ENCODE measurements around the gene LIX1L. TPM values are rescaled to one million over a fixed set of nuclear protein-coding genes. Genes with fewer than 3 reads are reported as not detected.

The LIX1L gene
- total RNA-seq, 1 donor from 2014 or later: 38.4 TPM

Other genes with a start within 250 kb of the LIX1L start
- gene CD160, start 238.5 kb downstream of the LIX1L start, total RNA-seq: 0.59 TPM in 1 of 2 replicates, not detected in the other
- 14.1 and 15.5 TPM in 2 replicates for gene RNF115, start 133.9 kb downstream of the LIX1L start, total RNA-seq
- 35.0 and 39.0 TPM in 2 replicates for gene POLR3C, start 133.8 kb downstream of the LIX1L start, total RNA-seq
- 2.5 and 3.4 TPM in 2 replicates for gene NUDT17, start 112.4 kb downstream of the LIX1L start, total RNA-seq
- gene PIAS3, start 98.9 kb downstream of the LIX1L start, total RNA-seq: 19.1 and 20.2 TPM in 2 replicates
- 0.40 TPM in 2 replicates for gene ANKRD35, start 72.2 kb downstream of the LIX1L start, total RNA-seq
- 1.7 and 2.4 TPM in 2 replicates for gene ITGA10, start 48.0 kb downstream of the LIX1L start, total RNA-seq
- gene PEX11B, start 39.3 kb downstream of the LIX1L start, total RNA-seq: 31.7 and 32.2 TPM in 2 replicates
- gene RBM8A, start 30.5 kb downstream of the LIX1L start, total RNA-seq: 326 and 355 TPM in 2 replicates
- 4.8 and 5.2 TPM in 2 replicates for gene ANKRD34A, start 6.6 kb upstream of the LIX1L start, total RNA-seq
- 12.1 and 12.6 TPM in 2 replicates for gene POLR3GL, start 6.7 kb upstream of the LIX1L start, total RNA-seq
- 83.4 and 85.2 TPM in 2 replicates for gene TXNIP, start 38.6 kb upstream of the LIX1L start, total RNA-seq
- not detected in 2 replicates for gene HJV, start 63.7 kb upstream of the LIX1L start, total RNA-seq
- gene NBPF10, start 186.8 kb upstream of the LIX1L start, total RNA-seq: 3.2 TPM in 2 replicates